Measurements from ENCODE around the gene RPS24. TPM values are rescaled to one million over a fixed set of nuclear protein-coding genes. Genes with fewer than 3 reads are reported as not detected.

RPS24 gene
- total RNA-seq, 2 experiments from 2014 or later, result 1,812 to 1,903 TPM

DNA sequence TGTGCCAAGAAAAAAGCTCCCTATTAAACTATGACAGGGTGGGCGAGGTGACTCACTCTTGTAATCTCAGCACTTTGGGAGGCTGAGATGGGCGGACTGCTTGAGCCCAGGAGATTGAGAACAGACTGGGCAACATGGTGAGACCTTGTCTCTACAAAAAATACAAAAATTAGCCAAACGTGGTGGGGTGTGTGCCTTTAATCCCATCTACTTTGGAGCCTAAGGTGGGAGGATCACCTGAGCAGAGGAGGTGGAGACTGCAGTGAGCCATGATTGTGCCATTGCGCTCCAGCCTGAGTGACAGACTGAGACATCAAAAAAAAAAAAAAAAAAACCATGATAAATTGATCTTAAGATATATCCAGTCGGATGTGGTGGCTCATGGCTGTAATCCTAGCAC lies 15.8 kb upstream of the RPS24 start:
- DNase-seq (no peak), ATAC-seq (ENCODE audit: poor library complexity) (no peak)
- H3K27ac ChIP-seq (ENCODE audit: low read depth in 1 of 2, low read length in 2 of 2), result no peak overlapping the region
- no peaks in the 10 kb centered on the region for H3K27me3 Mint-ChIP-seq
- ChIA-PET CTCF (no interaction called here), POLR2A (no interaction called here)
- no peaks in the 10 kb centered on the region for H3K4me1 Mint-ChIP-seq (ENCODE audit: low read depth)
- H3K4me1 ChIP-seq (ENCODE audit: insufficient read depth, low read length), result no peaks in the 10 kb centered on the region
- H3K27ac Mint-ChIP-seq, result no peak overlapping the region
- H3K9me3 Mint-ChIP-seq, result no peaks in the 10 kb centered on the region
- intact Hi-C loops (cut with DNase I, micrococcal nuclease), result no loop called here
- H3K4me3 ChIP-seq (ENCODE audit: low read length), result no peak overlapping the region
- no peaks in the 10 kb centered on the region for H3K9me3 ChIP-seq (ENCODE audit: control insufficient read depth in 1 of 2, insufficient read depth in 1 of 2, low read length in 2 of 2)
- no peak overlapping the region for H3K4me3 Mint-ChIP-seq
- TF ChIP-seq, protein P1, sequence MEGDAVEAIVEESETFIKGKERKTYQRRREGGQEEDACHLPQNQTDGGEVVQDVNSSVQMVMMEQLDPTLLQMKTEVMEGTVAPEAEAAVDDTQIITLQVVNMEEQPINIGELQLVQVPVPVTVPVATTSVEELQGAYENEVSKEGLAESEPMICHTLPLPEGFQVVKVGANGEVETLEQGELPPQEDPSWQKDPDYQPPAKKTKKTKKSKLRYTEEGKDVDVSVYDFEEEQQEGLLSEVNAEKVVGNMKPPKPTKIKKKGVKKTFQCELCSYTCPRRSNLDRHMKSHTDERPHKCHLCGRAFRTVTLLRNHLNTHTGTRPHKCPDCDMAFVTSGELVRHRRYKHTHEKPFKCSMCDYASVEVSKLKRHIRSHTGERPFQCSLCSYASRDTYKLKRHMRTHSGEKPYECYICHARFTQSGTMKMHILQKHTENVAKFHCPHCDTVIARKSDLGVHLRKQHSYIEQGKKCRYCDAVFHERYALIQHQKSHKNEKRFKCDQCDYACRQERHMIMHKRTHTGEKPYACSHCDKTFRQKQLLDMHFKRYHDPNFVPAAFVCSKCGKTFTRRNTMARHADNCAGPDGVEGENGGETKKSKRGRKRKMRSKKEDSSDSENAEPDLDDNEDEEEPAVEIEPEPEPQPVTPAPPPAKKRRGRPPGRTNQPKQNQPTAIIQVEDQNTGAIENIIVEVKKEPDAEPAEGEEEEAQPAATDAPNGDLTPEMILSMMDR (IDR thresholded peaks at IDR 0.05), result no peak
- peaks cover 97% of the 10 kb centered on the region for H3K36me3 ChIP-seq (ENCODE audit: insufficient read depth, low read length)
- peaks cover 89% of the 10 kb centered on the region for H3K36me3 Mint-ChIP-seq (ENCODE audit: low read depth)
- no peaks in the 10 kb centered on the region for H3K27me3 ChIP-seq (ENCODE audit: control insufficient read depth in 1 of 2, insufficient read depth in 2 of 2, low read length in 2 of 2)

DNA sequence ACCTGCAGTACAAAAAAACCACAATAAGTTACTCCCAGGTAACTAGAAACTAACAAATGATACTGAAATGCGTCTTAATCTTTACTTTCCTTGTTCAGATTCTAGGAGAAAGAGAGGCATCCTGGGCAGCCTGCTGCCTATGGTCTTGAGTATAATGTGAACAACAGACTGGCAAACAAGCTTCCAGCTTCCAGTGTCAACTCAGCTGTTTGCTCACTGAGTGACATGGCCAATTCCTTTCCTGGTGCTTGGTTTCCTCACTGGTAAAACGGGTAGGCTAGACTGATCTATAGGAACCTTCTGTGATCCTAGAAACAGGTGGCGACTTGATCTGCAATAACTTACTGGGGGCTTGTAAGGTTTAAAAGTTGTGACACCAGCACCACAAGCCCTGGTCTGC lies 14.4 kb upstream of the RPS24 start:
- ChIA-PET CTCF (interaction anchor here (0.7 kb wide), 1 partner anchor 9 kb away, joined by 4 read pairs; no protein-coding TSS in a partner anchor), POLR2A (no interaction called here)
- no peak overlapping the region for H3K4me3 Mint-ChIP-seq
- Histone ChIP-seq H3K4me3 (ENCODE audit: low read length) (no peak overlapping the region), H3K27ac (ENCODE audit: low read depth in 1 of 2, low read length in 2 of 2) (no peak overlapping the region), H3K4me1 (ENCODE audit: insufficient read depth, low read length) (no peaks in the 10 kb centered on the region), H3K9me3 (ENCODE audit: control insufficient read depth in 1 of 2, insufficient read depth in 1 of 2, low read length in 2 of 2) (no peaks in the 10 kb centered on the region), H3K27me3 (ENCODE audit: control insufficient read depth in 1 of 2, insufficient read depth in 2 of 2, low read length in 2 of 2) (no peaks in the 10 kb centered on the region), H3K36me3 (ENCODE audit: insufficient read depth, low read length) (peaks cover 98% of the 10 kb centered on the region)
- no peak overlapping the region for H3K27ac Mint-ChIP-seq
- ATAC-seq (ENCODE audit: poor library complexity), result no peak
- H3K36me3 Mint-ChIP-seq (ENCODE audit: low read depth), result peaks cover 90% of the 10 kb centered on the region
- no peaks in the 10 kb centered on the region for H3K9me3 Mint-ChIP-seq
- DNase-seq, result no peak
- no peaks in the 10 kb centered on the region for H3K4me1 Mint-ChIP-seq (ENCODE audit: low read depth)
- intact Hi-C loops (cut with DNase I, micrococcal nuclease), result no loop called here
- no peaks in the 10 kb centered on the region for H3K27me3 Mint-ChIP-seq
- TF ChIP-seq, protein P1 (IDR thresholded peaks at IDR 0.05), result no peak

DNA sequence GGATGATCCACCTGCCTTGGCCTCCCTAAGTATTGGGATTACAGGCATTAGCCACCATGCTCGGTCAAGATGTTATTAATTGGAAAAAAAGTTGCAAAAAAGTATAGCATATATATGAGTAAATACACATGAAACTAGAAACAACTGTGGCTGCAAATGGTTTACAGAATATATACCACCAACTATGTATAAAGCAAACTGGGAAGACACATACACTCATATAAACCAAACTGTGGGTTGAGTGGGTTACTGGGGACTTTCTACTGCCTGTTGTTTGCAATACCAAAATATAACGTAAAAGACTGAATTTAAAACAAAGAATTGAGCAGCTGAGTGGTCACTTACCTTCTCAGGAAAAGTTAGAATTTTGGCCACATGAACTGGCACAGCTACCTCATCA lies 12.5 kb upstream of the RPS24 start:
- no peaks in the 10 kb centered on the region for H3K9me3 ChIP-seq (ENCODE audit: control insufficient read depth in 1 of 2, insufficient read depth in 1 of 2, low read length in 2 of 2)
- CTCF ChIA-PET, result no interaction called here

More for the DNA sequence above, 12.5 kb upstream of the RPS24 start:
- POLR2A ChIA-PET, result no interaction called here
- H3K4me1 Mint-ChIP-seq (ENCODE audit: low read depth), result peaks cover under 1% of the 10 kb centered on the region
- no peak overlapping the region for H3K27ac Mint-ChIP-seq
- no peaks in the 10 kb centered on the region for H3K27me3 ChIP-seq (ENCODE audit: control insufficient read depth in 1 of 2, insufficient read depth in 2 of 2, low read length in 2 of 2)
- no peak for DNase-seq
- ATAC-seq (ENCODE audit: poor library complexity), result no peak
- H3K4me3 Mint-ChIP-seq, result no peak overlapping the region
- peaks cover 93% of the 10 kb centered on the region for H3K36me3 Mint-ChIP-seq (ENCODE audit: low read depth)
- TF ChIP-seq, protein P1 (IDR thresholded peaks at IDR 0.05), result no peak
- no peaks in the 10 kb centered on the region for H3K9me3 Mint-ChIP-seq
- H3K4me1 ChIP-seq (ENCODE audit: insufficient read depth, low read length), result no peaks in the 10 kb centered on the region
- no peak overlapping the region for H3K27ac ChIP-seq (ENCODE audit: low read depth in 1 of 2, low read length in 2 of 2)
- no peaks in the 10 kb centered on the region for H3K27me3 Mint-ChIP-seq
- intact Hi-C loops (cut with DNase I, micrococcal nuclease), result no loop called here
- H3K36me3 ChIP-seq (ENCODE audit: insufficient read depth, low read length), result peaks cover 99% of the 10 kb centered on the region
- no peak overlapping the region for H3K4me3 ChIP-seq (ENCODE audit: low read length)

Data from CD4-positive, alpha-beta T cell (primary cell).